Measurements from ENCODE around the gene SNTG2.

The SNTG2 gene

GRCh38 chr2:938181-939005, 12.3 kb upstream of the SNTG2 start:
- H3K27ac ChIP-seq: no peak overlapping the region
- TF ChIP-seq CTCF (IDR thresholded peaks at IDR 0.05) (no peak), ZFX (IDR thresholded peaks at IDR 0.05; ENCODE audit: borderline replicate concordance) (no peak)

GRCh38 chr2:939936-940601, 10.6 kb upstream of the SNTG2 start:
- H3K27ac ChIP-seq: no peak overlapping the region
- TF ChIP-seq CTCF (IDR thresholded peaks at IDR 0.05) (no peak), ZFX (IDR thresholded peaks at IDR 0.05; ENCODE audit: borderline replicate concordance) (no peak)

- TF ChIP-seq CTCF (IDR thresholded peaks at IDR 0.05) (no peak), ZFX (IDR thresholded peaks at IDR 0.05; ENCODE audit: borderline replicate concordance) (no peak)
Measured at GRCh38 chr2:941871-942270, 8.8 kb upstream of the SNTG2 start.

GRCh38 chr2:942775-943460, 7.7 kb upstream of the SNTG2 start:
- no peak overlapping the region for H3K27ac ChIP-seq
- TF ChIP-seq CTCF (IDR thresholded peaks at IDR 0.05): no peak
- no peak for TF ChIP-seq ZFX (IDR thresholded peaks at IDR 0.05; ENCODE audit: borderline replicate concordance)

More at GRCh38 chr2:941871-942270, 8.8 kb upstream of the SNTG2 start:
- H3K27ac ChIP-seq: no peak overlapping the region

GRCh38 chr2:943461-943797, 7.2 kb upstream of the SNTG2 start:
- H3K27ac ChIP-seq: no peak overlapping the region
- no peak for TF ChIP-seq CTCF (IDR thresholded peaks at IDR 0.05)

GRCh38 chr2:943821-944220, 6.8 kb upstream of the SNTG2 start:
- no peak for TF ChIP-seq CTCF (IDR thresholded peaks at IDR 0.05)
- TF ChIP-seq ZFX (IDR thresholded peaks at IDR 0.05; ENCODE audit: borderline replicate concordance): no peak
- no peak overlapping the region for H3K27ac ChIP-seq

- TF ChIP-seq ZFX (IDR thresholded peaks at IDR 0.05; ENCODE audit: borderline replicate concordance) (no peak), CTCF (IDR thresholded peaks at IDR 0.05) (no peak)
- H3K27ac ChIP-seq: no peak overlapping the region
Measured at GRCh38 chr2:944693-945092, 6.0 kb upstream of the SNTG2 start.

All from 22Rv1 (cell line).